ENCODE measurements around the gene TAS2R50.
"Not testable (repeated sequence)": the region's sequence is repeated elsewhere in the genome, so short reads cannot be mapped to it uniquely, and the experiment has no call there.

The TAS2R50 gene, protein sequence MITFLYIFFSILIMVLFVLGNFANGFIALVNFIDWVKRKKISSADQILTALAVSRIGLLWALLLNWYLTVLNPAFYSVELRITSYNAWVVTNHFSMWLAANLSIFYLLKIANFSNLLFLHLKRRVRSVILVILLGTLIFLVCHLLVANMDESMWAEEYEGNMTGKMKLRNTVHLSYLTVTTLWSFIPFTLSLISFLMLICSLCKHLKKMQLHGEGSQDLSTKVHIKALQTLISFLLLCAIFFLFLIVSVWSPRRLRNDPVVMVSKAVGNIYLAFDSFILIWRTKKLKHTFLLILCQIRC

DNA sequence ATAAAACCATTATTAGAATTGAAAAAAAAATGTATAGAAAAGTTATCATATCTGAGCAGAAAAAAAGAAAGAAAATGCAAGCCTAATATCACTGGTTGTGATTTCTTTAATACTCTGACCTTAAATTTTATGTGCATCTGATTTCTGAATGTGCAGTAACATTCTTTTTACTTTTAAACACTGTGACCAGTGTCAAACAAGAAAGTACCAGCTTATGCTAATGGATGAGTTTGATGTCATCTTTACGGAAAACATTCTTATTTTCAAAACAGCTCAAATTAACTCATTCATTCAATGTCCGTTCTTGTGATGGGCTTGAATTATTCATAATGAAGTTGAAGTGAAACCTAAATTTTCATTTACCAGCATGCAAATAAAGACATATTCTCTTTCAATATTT, at the start of gene TAS2R50:
Gene TAS2R50 (minus strand): TSS at position 101 of the 400 bp plus-strand sequence. CDS start 52 bp downstream, at position 49.
- no peak for DNase-seq

GRCh38 chr12:11033959-11034358, 47.2 kb upstream of the TAS2R50 start:
- DNase-seq = not testable (repeated sequence)

DNA sequence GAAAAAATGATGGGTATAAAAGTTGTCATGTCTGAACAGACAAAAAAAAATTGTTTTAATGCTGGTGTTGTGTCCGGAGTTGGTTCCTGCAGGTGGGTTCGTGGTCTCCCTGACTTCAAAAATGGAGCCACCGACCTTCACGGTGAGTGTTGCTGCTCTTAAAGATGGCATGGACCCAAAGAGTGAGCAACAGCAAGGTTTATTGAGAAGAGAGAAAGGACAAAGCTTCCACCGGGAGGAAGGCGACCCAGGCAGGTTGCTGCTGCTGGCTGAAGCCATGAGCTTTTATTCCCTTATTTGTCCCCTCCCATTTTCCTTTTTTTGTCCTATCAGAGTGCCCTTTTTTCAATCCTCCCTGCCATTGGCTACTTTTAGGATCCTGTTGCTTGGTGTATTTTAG, 44.6 kb upstream of the TAS2R50 start, which contains the start of gene TAS2R31:
Gene TAS2R31 (minus strand): TSS at position 101 of the 400 bp plus-strand sequence. CDS start 72 bp downstream, at position 29.
- no peak for DNase-seq

DNA sequence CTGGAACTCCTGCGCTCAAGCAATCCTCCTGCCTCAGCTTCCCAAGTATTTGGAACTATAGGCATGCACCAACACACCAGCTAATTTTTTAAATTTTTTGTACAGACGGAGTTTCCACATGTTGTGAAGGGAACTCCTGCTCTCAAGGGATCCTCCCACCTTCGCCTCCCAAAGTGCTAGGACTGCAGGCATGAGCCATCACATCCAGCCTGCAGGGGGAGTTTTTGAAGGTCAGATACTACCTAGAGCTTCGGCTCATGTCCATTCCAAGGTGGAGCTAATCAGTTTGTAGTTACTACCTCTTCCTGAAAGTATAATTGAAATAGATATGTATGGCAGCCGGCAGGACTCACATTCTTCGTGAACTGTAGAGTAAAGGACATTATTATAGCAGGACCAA, 39.4 kb upstream of the TAS2R50 start:
- DNase-seq = no peak

DNA sequence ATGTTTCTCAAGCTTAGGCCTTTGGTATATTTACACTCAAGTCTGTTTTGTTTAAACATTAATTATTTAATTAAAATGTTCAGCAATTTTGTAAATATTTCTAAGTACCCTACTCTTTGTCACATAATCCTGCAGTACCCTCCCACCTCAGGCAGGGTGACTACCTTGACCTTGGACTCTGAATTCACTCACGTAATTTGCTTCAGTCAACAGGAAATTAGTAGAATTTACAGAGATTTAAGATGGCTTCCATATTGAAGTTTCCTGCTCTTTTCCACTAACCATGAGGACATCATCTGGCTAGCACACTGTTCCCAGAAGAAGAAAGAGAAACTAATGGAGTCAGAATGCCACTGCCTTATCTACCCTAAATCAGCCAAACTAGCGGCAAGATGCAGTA, 36.7 kb upstream of the TAS2R50 start:
- no peak for DNase-seq

DNA sequence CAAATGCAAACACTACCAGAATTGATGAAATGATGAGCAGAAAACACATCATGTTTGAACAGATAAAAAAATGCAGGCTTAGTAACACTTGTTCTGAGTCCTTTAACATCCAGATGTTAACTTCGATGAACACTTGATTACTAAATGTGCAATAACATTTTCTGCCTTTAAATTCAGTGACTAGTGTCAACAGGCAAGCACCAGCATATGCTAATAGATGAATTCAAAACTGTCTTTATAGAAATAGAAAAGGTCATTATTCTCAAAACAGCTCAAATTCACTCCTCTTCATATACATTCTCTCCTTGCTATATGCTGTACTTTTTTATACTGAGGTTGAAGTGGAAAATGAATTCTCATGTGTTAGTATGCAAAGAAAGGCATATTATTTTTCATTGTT, 35.8 kb upstream of the TAS2R50 start, which contains the start of gene TAS2R19:
Gene TAS2R19 (minus strand): TSS at position 101 of the 400 bp plus-strand sequence. CDS start 49 bp downstream, at position 52.
- no peak for DNase-seq

DNA sequence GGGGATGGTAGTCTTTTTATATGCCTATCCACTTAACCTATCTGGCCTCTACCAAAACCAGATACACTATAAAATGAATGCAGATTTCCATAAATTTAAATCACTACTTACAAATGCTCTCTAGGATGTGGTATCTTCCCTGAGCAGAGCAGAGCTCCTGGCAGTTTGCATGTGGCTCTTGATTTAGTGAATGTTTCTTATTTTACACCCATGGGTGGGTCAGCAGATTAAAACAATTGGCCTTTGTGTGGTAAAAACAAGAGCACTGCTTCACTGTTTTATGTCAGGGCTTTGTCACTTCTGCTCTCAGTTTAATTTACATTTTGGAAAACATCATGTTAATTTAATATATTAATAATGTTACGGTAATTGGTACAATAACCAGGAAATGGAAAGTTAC, 30.2 kb upstream of the TAS2R50 start:
- no peak for DNase-seq

GRCh38 chr12:11015775-11016430, 29.2 kb upstream of the TAS2R50 start:
- DNase-seq = no peak

- no peak for DNase-seq
Observed at GRCh38 chr12:11014234-11014633, 27.5 kb upstream of the TAS2R50 start.

GRCh38 chr12:11007608-11008007, 20.9 kb upstream of the TAS2R50 start:
- no peak for DNase-seq

DNA sequence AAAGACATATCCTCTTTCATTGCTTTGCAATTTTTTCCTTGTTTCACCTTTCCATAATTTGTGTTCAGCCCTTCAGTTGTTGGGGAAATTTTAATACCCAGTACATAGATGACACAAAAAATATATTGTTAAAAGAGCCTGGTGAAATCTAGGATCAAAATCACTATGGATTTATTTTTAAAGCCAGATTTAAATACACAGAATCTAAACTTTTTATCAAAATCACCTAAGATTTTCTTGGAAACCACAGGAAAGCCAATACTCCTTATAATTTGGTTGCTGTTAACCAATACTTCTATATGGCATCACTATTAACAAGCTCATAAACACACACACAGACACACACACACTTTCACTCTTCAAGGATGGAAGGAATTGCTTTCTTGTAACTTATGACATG, 11.5 kb upstream of the TAS2R50 start, which contains the start of gene TAS2R20:
Gene TAS2R20 (minus strand): TSS at position 101 of the 400 bp plus-strand sequence. CDS start 429 bp downstream, outside the sequence.
- DNase-seq = no peak

- DNase-seq = no peak
Observed at GRCh38 chr12:10994307-10994706, 7.6 kb upstream of the TAS2R50 start.

DNA sequence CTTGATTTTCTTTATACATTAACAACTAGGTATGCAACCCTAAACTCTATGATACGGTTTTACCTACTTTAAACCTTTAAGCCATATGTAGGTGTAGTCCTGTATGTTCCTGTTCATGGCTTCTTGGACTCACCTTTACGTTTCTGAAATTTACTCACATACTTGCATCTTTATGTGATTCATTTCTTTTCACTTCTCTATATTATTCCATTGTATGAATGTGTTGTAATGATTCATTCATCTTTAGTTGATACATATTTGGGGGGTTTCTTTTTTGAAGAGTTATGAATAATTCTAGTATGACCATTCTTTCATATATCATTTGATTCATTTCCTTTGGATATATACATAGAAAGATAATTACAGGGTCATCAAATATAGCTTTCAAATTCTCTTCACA, 2.4 kb upstream of the TAS2R50 start:
- no peak for DNase-seq

DNA sequence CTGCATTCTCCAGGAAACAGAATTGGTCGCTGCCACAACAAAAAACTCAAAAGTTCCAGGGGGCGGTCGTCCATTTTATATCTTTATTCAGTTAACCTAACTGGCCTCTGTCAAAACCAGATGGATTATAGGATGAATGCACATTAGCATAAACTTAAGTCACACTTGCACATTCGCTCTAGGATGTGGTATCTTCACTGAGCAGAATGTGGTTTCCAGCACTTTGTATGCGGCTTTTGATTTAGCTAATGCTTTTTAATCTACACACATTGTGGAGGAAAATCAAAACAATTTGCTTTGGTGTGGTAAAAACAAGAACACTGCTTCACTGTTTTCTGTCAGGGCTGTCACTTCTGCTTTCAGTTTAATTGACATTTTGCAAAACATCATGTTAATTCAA, 4.5 kb downstream of the TAS2R50 start:
- DNase-seq = no peak

DNA sequence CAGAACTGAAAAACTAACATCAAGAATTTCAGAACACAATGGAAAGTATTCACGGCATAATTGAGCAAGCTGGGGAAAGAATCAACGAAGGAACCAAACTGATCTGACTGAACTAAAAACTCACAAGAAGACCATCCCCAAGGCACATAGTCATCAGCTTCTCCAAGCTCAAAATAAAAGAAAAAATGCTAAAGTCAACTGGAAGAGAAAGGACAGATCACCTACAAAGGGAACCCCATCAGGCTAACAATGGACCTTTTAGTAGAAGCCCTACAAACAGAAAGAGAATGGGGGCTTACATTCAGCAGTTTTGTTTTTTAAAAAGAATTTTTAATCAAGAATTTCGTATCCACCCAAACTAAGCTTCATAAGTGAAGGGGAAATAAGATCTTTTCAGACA, 11.7 kb downstream of the TAS2R50 start:
- no peak for DNase-seq

- no peak for DNase-seq
Observed at GRCh38 chr12:10968765-10969456, 17.8 kb downstream of the TAS2R50 start.

- DNase-seq = no peak
Observed at GRCh38 chr12:10967409-10967808, 19.3 kb downstream of the TAS2R50 start.

- no peak for DNase-seq
Observed at GRCh38 chr12:10966314-10966713, 20.4 kb downstream of the TAS2R50 start.

DNA sequence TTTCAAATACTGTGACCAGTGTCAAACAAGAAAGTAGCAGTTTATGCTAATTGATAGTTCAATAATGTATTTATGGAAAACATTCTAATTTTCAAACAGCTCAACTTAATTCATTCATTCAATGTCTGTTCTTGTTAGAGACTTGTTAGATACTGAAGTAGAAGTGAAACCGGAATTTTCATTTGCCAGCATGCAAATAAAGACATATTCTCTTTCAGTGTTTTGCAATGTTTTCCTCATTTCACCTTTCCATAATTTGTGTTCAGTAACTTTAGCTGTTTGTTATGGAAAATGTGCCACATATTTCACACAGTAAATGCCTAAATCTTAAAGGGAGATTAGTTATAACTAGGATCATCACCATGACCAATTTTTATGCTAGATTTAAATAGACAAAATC, 21.2 kb downstream of the TAS2R50 start:
- no peak for DNase-seq

DNA sequence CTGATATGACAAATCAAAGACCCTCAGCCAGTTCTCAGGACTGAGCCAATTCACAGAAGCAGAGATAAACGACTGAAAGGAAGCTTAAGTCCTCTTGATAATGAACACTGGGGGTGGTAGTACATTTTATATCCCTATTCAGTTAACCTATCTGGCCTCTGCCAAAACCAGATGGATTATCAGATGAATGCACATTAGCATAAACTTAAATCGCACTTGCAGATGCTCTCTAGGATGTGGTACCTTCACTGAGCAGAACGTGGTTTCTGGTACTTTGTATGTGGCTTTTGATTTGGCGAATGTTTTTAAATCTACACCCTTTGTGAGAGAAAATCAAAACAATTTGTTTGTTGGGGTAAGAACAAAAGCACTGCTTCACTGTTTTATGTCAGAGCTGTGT, 26.5 kb downstream of the TAS2R50 start:
- DNase-seq = no peak

DNA sequence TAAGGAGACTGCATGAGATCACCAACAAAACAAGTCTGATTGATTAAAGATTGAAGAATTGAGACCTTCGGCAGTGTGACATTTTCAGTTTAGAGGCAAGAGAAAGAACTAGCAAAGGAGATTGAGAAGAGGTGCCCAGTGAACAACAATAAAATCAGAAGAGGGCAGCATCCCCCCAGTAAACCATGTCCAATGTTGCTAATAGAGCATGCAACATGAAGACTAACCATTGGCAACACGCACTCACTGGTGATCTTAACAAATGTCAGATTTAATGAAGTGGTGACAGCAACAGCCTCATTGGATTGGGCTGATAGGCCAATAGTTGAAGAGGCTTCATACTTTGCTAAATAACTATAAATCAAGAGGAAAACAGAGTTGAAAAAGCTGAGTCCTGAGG, 26.9 kb downstream of the TAS2R50 start:
- no peak for DNase-seq

DNA sequence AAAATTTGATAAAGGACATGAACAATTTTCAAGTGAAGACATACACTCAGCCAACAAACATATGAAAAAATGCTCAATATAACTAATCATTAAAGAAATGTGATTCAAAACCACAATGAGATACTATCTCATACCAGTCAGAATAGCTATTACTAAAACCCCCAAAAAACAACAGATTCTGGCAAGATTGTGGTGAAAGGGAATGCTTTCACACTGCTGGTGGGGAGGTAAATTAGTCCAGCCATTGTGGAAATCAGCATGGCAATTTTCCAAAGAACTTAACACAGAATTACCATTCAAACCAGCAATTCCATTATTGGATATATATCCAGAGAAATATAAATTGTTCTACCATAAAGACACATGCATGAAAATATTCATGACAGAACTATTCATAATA, 29.0 kb downstream of the TAS2R50 start:
- DNase-seq = no peak

- no peak for DNase-seq
Observed at GRCh38 chr12:10956085-10956484, 30.6 kb downstream of the TAS2R50 start.

DNA sequence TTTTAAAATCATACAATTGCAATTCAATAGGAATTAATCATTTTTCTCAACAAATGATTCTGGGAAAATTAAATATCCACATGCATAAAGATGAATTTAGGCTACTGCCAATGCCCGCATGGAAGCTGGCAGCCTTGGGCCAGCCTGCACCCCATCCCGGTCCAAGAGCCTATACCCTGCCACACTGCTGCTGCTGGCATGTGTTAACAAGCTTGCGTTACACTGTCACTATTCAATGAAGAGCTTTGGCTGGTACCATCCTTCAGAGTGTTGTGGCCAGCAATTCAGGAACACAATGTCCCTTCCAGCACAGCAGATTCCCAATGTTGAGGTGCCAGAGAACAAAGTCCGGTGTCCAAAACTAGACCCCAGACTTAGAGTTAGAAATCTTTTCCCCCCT, 34.1 kb downstream of the TAS2R50 start:
- no peak for DNase-seq
